ENCODE measurements around the gene TJP3.

Gene TJP3

GRCh38 chr19:3695124-3695733, 13.0 kb upstream of the TJP3 start:
- no peak for FAIRE-seq
- TF ChIP-seq TAF1 (IDR thresholded peaks at IDR 0.05; ENCODE audit: borderline replicate concordance, low read depth, low read length) (no peak), POLR2A (IDR thresholded peaks at IDR 0.05; ENCODE audit: low read depth, low read length) (no peak), POLR2AphosphoS5 (IDR thresholded peaks at IDR 0.05; ENCODE audit: low read depth, low read length) (no peak)
- DNase-seq (ENCODE audit: insufficient read length), result no peak

GRCh38 chr19:3695986-3696659, 12.1 kb upstream of the TJP3 start:
- TF ChIP-seq POLR2AphosphoS5 (IDR thresholded peaks at IDR 0.05; ENCODE audit: low read depth, low read length), result no peak
- no peak for TF ChIP-seq TAF1 (IDR thresholded peaks at IDR 0.05; ENCODE audit: borderline replicate concordance, low read depth, low read length)
- TF ChIP-seq POLR2A (IDR thresholded peaks at IDR 0.05; ENCODE audit: low read depth, low read length), result no peak
- FAIRE-seq (no peak), DNase-seq (ENCODE audit: insufficient read length) (no peak)

GRCh38 chr19:3696660-3696995, 11.6 kb upstream of the TJP3 start:
- FAIRE-seq, result no peak
- DNase-seq (ENCODE audit: insufficient read length), result no peak
- TF ChIP-seq POLR2A (IDR thresholded peaks at IDR 0.05; ENCODE audit: low read depth, low read length) (no peak), TAF1 (IDR thresholded peaks at IDR 0.05; ENCODE audit: borderline replicate concordance, low read depth, low read length) (no peak)

GRCh38 chr19:3697094-3697493, 11.1 kb upstream of the TJP3 start:
- TF ChIP-seq POLR2AphosphoS5 (IDR thresholded peaks at IDR 0.05; ENCODE audit: low read depth, low read length) (no peak), TAF1 (IDR thresholded peaks at IDR 0.05; ENCODE audit: borderline replicate concordance, low read depth, low read length) (no peak), POLR2A (IDR thresholded peaks at IDR 0.05; ENCODE audit: low read depth, low read length) (no peak)
- DNase-seq (ENCODE audit: insufficient read length) (no peak), FAIRE-seq (no peak)

GRCh38 chr19:3697671-3698385, 10.4 kb upstream of the TJP3 start:
- FAIRE-seq (no peak), DNase-seq (ENCODE audit: insufficient read length) (no peak)
- TF ChIP-seq POLR2A (IDR thresholded peaks at IDR 0.05; ENCODE audit: low read depth, low read length), result no peak
- TF ChIP-seq POLR2AphosphoS5 (IDR thresholded peaks at IDR 0.05; ENCODE audit: low read depth, low read length), result no peak
- TF ChIP-seq TAF1 (IDR thresholded peaks at IDR 0.05; ENCODE audit: borderline replicate concordance, low read depth, low read length), result no peak

- no peak for TF ChIP-seq TAF1 (IDR thresholded peaks at IDR 0.05; ENCODE audit: borderline replicate concordance, low read depth, low read length)
- TF ChIP-seq POLR2AphosphoS5 (IDR thresholded peaks at IDR 0.05; ENCODE audit: low read depth, low read length), result no peak
- TF ChIP-seq POLR2A (IDR thresholded peaks at IDR 0.05; ENCODE audit: low read depth, low read length), result no peak
- DNase-seq (ENCODE audit: insufficient read length) (peak; percentile 39), FAIRE-seq (peak; percentile 68)
These were observed 9.7 kb upstream of the TJP3 start for GRCh38 chr19:3698386-3698950.

GRCh38 chr19:3698974-3699740, 9.0 kb upstream of the TJP3 start:
- DNase-seq (ENCODE audit: insufficient read length) (peak; percentile 61), FAIRE-seq (peak; percentile 70)
- no peak for TF ChIP-seq TAF1 (IDR thresholded peaks at IDR 0.05; ENCODE audit: borderline replicate concordance, low read depth, low read length)
- no peak for TF ChIP-seq POLR2A (IDR thresholded peaks at IDR 0.05; ENCODE audit: low read depth, low read length)
- no peak for TF ChIP-seq POLR2AphosphoS5 (IDR thresholded peaks at IDR 0.05; ENCODE audit: low read depth, low read length)

- DNase-seq (ENCODE audit: insufficient read length), result peak; percentile 46
- no peak for FAIRE-seq
- no peak for TF ChIP-seq TAF1 (IDR thresholded peaks at IDR 0.05; ENCODE audit: borderline replicate concordance, low read depth, low read length)
- no peak for TF ChIP-seq POLR2AphosphoS5 (IDR thresholded peaks at IDR 0.05; ENCODE audit: low read depth, low read length)
- no peak for TF ChIP-seq POLR2A (IDR thresholded peaks at IDR 0.05; ENCODE audit: low read depth, low read length)
These were observed 8.4 kb upstream of the TJP3 start for GRCh38 chr19:3699741-3700241.

GRCh38 chr19:3700242-3701032, 7.7 kb upstream of the TJP3 start, which contains the start of gene PIP5K1C:
Gene PIP5K1C, minus strand, starts transcription at chr19:3700468. Its CDS starts 78 bp downstream, at chr19:3700390.
- peak; percentile 96 for DNase-seq (ENCODE audit: insufficient read length)
- FAIRE-seq, result peak; percentile 97
- TF ChIP-seq TAF1 (IDR thresholded peaks at IDR 0.05; ENCODE audit: borderline replicate concordance, low read depth, low read length), result no peak
- peak; percentile 29; the same call in 1 of the 2 replicates for TF ChIP-seq POLR2A (IDR thresholded peaks at IDR 0.05; ENCODE audit: low read depth, low read length)

GRCh38 chr19:3701200-3701599, 7.0 kb upstream of the TJP3 start:
- FAIRE-seq (peak; percentile 48), DNase-seq (ENCODE audit: insufficient read length) (no peak)
- TF ChIP-seq POLR2AphosphoS5 (IDR thresholded peaks at IDR 0.05; ENCODE audit: low read depth, low read length), result no peak
- no peak for TF ChIP-seq TAF1 (IDR thresholded peaks at IDR 0.05; ENCODE audit: borderline replicate concordance, low read depth, low read length)
- TF ChIP-seq POLR2A (IDR thresholded peaks at IDR 0.05; ENCODE audit: low read depth, low read length), result no peak

All from GM12892 (cell line).